ENCODE data around the gene SERTAD2. TPM values are rescaled to one million over a fixed set of nuclear protein-coding genes. Genes with fewer than 3 reads are reported as not detected.
A peak's percentile ranks its signal among the peaks of the same experiment; 100 is the strongest.

The SERTAD2 gene
- total RNA-seq, 3 donors from 2014 or later, result 12.8 to 20.0 (median 17.0) TPM

- no peaks in the 10 kb centered on the region for H3K9me3 ChIP-seq
- H3K27ac ChIP-seq, result no peak overlapping the region
- DNase-seq (ENCODE audit: low spot score in 2 of 2), result no peak
- no peaks in the 10 kb centered on the region for H3K27me3 ChIP-seq
- TF ChIP-seq, protein P1, sequence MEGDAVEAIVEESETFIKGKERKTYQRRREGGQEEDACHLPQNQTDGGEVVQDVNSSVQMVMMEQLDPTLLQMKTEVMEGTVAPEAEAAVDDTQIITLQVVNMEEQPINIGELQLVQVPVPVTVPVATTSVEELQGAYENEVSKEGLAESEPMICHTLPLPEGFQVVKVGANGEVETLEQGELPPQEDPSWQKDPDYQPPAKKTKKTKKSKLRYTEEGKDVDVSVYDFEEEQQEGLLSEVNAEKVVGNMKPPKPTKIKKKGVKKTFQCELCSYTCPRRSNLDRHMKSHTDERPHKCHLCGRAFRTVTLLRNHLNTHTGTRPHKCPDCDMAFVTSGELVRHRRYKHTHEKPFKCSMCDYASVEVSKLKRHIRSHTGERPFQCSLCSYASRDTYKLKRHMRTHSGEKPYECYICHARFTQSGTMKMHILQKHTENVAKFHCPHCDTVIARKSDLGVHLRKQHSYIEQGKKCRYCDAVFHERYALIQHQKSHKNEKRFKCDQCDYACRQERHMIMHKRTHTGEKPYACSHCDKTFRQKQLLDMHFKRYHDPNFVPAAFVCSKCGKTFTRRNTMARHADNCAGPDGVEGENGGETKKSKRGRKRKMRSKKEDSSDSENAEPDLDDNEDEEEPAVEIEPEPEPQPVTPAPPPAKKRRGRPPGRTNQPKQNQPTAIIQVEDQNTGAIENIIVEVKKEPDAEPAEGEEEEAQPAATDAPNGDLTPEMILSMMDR (IDR thresholded peaks at IDR 0.05), result no peak
- TF ChIP-seq POLR2AphosphoS5 (IDR thresholded peaks at IDR 0.05) (no peak), POLR2A (IDR thresholded peaks at IDR 0.05) (no peak)
- no peaks in the 10 kb centered on the region for H3K36me3 ChIP-seq
- intact Hi-C loops (cut with DNase I; ENCODE audit: low total_unique reads), result no loop called here
- no peak overlapping the region for H3K4me3 ChIP-seq
- peaks cover 0 to 10% of the 10 kb centered on the region in 2 donors for H3K4me1 ChIP-seq
Observed at GRCh38 chr2:64641599-64641998, 12.1 kb downstream of the SERTAD2 start.

- Histone ChIP-seq H3K9me3 (no peaks in the 10 kb centered on the region), H3K27ac (peak overlapping the region; percentile 54 to 78), H3K4me3 (no peak overlapping the region), H3K36me3 (no peaks in the 10 kb centered on the region), H3K4me1 (peaks cover 0 to 8% of the 10 kb centered on the region in 2 donors), H3K27me3 (no peaks in the 10 kb centered on the region)
- DNase-seq (ENCODE audit: low spot score in 2 of 2), result no peak
- TF ChIP-seq, protein P1 (IDR thresholded peaks at IDR 0.05), result no peak
- TF ChIP-seq POLR2A (IDR thresholded peaks at IDR 0.05), result no peak
- no peak for TF ChIP-seq POLR2AphosphoS5 (IDR thresholded peaks at IDR 0.05)
- intact Hi-C loops (cut with DNase I; ENCODE audit: low total_unique reads), result no loop called here
Observed at GRCh38 chr2:64640153-64641044, 13.3 kb downstream of the SERTAD2 start.

DNA sequence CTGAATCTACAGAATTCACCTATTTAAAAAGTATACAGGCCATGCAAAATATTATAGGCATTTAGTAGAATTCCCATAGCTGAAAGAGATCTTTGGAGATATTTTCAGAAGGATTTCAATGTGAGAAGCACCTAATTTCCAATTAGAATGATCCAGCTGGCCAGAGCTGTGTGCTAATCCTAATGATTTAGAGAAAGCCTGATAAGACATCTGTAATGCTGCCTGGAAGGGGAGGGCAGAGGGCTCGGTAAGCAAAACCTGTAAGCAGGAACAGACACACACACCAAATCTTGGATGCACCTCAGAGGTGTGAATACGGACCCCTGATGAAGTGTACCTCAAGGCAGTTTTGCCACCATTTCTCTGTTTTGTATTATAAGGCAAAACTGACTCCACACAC, 14.0 kb downstream of the SERTAD2 start:
- H3K4me3 ChIP-seq, result no peak overlapping the region
- DNase-seq (ENCODE audit: low spot score in 2 of 2), result no peak
- H3K9me3 ChIP-seq, result no peaks in the 10 kb centered on the region
- H3K27ac ChIP-seq, result peak overlapping the region; percentile 54 to 78
- TF ChIP-seq POLR2A (IDR thresholded peaks at IDR 0.05) (no peak), POLR2AphosphoS5 (IDR thresholded peaks at IDR 0.05) (no peak)
- TF ChIP-seq, protein P1 (IDR thresholded peaks at IDR 0.05), result no peak
- H3K27me3 ChIP-seq, result no peaks in the 10 kb centered on the region
- peaks cover 0 to 8% of the 10 kb centered on the region in 2 donors for H3K4me1 ChIP-seq
- no peaks in the 10 kb centered on the region for H3K36me3 ChIP-seq
- intact Hi-C loops (cut with DNase I; ENCODE audit: low total_unique reads), result no loop called here

DNA sequence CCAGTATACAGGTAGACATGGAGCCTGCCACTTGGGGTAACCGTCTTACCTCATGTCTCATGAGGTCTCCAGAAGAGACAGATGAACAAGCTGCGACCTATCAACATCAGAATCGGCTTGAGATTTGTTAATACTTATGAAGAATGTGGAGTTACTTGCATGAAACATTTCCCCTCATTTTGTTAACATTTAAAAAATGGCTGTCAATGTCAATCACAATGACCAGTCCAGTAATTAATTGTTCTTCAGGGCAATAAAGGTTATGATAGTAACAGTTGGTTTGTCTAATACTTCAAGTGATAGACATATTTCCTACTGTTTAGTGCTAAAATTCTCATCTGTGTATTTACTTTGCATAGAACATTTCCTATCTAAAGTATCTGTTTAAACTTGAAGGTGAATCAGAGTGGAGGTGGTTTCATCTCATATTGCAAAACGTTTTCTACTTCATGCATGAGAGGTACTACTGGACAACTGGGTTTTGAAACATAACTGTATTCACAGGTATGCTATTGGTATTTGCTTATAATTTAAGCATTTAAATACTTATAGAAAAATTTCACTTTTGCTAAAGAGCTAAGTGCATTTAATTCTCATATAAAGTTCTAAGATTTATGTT, 15.1 kb downstream of the SERTAD2 start:
- intact Hi-C loops (cut with DNase I; ENCODE audit: low total_unique reads), result no loop called here
- H3K9me3 ChIP-seq, result no peaks in the 10 kb centered on the region
- H3K27ac ChIP-seq, result peak overlapping the region in 1 of 2 donors; percentile 14
- no peak overlapping the region for H3K4me3 ChIP-seq
- no peaks in the 10 kb centered on the region for H3K27me3 ChIP-seq
- no peak for TF ChIP-seq POLR2A (IDR thresholded peaks at IDR 0.05)
- TF ChIP-seq, protein P1 (IDR thresholded peaks at IDR 0.05), result no peak
- no peak for TF ChIP-seq POLR2AphosphoS5 (IDR thresholded peaks at IDR 0.05)
- no peak for DNase-seq (ENCODE audit: low spot score in 2 of 2)
- no peaks in the 10 kb centered on the region for H3K36me3 ChIP-seq
- H3K4me1 ChIP-seq, result peaks cover 0 to 8% of the 10 kb centered on the region in 2 donors

- no peaks in the 10 kb centered on the region for H3K36me3 ChIP-seq
- H3K27me3 ChIP-seq, result no peaks in the 10 kb centered on the region
- peak overlapping the region in 1 of 2 donors; percentile 14 for H3K27ac ChIP-seq
- DNase-seq (ENCODE audit: low spot score in 2 of 2), result no peak
- intact Hi-C loops (cut with DNase I; ENCODE audit: low total_unique reads), result no loop called here
- TF ChIP-seq POLR2A (IDR thresholded peaks at IDR 0.05), result no peak
- TF ChIP-seq POLR2AphosphoS5 (IDR thresholded peaks at IDR 0.05), result no peak
- TF ChIP-seq, protein P1 (IDR thresholded peaks at IDR 0.05), result no peak
- no peak overlapping the region for H3K4me3 ChIP-seq
- no peaks in the 10 kb centered on the region for H3K9me3 ChIP-seq
- H3K4me1 ChIP-seq, result peaks cover 0 to 3% of the 10 kb centered on the region in 2 donors
Observed at GRCh38 chr2:64637931-64638330, 15.8 kb downstream of the SERTAD2 start.
